Activated CD4-positive, CD25-positive, alpha-beta regulatory T cell treated with anti-CD3 and anti-CD28 coated beads, Interleukin-2, amount 50 U/mL, for 72 hours (primary cell): Measurements from ENCODE around the gene ATL3.
A peak's percentile ranks its signal among the peaks of the same experiment; 100 is the strongest.
"Not testable (repeated sequence)": the region's sequence is repeated elsewhere in the genome, so short reads cannot be mapped to it uniquely, and the experiment has no call there.

ENCODE experiments used
- DNase-seq: peaks from one replicate; pipeline ENCODE4 v3.0.0; 2021

The ATL3 gene

DNA sequence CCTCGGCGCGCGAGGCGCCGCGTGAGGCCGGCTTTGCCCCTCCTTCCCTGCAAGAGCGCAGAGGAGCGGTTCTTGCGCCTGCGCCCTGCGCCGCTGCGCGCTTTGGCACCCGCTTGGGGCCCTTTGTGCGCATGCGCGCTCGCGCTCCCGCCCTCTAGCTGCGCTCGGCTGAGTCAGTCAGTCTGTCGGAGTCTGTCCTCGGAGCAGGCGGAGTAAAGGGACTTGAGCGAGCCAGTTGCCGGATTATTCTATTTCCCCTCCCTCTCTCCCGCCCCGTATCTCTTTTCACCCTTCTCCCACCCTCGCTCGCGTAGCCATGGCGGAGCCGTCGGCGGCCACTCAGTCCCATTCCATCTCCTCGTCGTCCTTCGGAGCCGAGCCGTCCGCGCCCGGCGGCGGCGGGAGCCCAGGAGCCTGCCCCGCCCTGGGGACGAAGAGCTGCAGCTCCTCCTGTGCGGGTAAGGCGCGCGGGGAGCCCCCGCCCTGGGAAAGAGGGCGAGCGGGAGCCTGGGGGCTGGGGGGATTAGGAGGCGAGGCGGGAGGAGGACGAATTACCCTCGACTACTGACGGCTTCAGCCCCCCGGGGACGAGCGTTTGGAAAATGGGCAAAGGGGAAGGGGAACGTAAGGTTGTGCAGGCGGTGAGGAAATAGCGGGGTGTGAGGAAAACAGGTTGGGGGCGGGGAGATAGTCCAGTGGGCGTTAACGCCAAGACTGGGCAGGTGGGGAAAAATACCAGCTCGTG, 10.3 kb upstream of the ATL3 start, which contains the start of gene RTN3:
Gene RTN3, plus strand, starts transcription at position 180 of the 745 bp plus-strand sequence. Its CDS starts 137 bp downstream, at position 317.
- DNase-seq, result peak; percentile 99

DNA sequence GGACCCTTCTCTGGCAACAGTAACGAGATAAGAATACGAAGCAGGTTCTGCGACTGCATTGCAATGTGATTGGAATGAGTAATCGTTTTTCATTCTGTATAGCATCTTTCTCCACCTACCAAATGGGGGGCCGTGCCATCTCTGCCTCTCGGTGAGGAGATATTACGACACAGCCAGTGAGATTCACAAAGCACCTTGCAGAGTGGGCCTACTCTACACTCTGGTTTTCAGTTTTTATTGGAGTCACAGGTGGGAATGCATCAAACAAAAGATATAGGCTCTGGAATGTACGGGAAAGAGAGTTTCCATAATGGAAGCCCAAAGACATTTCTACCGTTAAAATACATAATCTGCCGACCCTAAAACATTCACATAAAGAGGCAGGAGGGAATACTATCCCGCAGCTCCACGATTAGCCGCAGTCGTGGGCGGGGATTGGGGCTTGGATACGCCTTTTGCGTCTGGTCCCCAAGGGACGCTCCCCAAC, 9.7 kb upstream of the ATL3 start:
- DNase-seq, result no peak

DNA sequence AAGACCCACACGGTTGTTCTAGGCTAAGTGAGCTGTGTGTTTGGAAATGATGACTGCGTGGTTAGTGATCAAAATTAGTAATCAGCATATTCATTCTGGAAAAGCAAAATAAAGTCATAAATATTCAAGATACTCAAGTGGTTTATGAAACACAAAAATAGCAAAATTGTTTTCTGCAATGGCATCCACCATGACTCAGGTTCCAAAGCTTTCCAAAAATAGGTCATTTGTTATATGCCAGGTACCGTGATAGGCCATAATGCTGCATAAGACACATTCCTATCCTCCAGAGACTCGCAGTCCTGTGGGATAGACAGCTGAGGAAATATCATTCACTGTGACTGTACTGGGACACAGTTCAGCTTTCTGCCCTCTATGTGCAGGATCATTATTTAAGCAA, 2.4 kb upstream of the ATL3 start:
- DNase-seq, result no peak

DNA sequence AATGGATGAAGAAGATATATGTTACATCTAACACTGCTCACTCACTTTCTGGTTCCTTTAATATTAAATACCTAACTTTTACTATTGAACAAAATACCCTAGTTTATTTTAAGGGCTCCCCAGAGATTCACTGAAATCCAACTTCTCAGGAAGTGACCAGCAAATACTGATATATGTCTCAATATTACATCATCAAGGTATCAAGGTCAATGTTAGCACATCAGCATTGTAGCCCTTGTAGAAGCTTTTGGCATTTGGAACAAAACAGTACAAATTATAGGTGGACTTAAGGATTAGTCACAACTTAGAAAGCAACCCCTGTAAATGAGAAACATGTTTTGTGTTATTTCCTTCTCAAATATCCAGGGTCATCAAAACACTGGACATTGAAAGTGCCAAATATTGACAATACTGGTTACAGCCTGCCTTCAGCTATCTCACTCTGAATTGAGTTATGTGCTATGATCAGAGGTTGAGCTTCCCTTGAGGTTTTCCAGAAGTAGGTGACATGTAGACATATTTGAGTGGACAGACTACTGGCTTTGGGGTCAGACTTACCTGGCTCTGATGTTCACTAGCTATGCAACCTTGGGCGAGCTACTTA, 1.9 kb upstream of the ATL3 start:
- DNase-seq, result no peak

DNA sequence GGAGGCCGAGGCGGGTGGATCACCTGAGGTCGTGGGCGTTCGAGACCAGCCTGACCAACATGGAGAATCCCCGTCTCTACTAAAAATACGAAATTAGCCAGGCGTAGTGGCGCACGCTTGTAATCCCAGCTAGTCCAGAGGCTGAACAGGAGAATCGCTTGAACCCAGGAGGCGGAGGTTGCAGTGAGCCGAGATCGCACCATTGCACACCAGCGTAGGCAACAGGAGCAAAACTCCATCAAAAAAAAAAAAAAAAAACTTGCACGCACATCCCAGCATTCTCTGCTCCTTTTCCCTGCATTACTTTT, 934 bp upstream of the ATL3 start:
- no peak for DNase-seq

DNA sequence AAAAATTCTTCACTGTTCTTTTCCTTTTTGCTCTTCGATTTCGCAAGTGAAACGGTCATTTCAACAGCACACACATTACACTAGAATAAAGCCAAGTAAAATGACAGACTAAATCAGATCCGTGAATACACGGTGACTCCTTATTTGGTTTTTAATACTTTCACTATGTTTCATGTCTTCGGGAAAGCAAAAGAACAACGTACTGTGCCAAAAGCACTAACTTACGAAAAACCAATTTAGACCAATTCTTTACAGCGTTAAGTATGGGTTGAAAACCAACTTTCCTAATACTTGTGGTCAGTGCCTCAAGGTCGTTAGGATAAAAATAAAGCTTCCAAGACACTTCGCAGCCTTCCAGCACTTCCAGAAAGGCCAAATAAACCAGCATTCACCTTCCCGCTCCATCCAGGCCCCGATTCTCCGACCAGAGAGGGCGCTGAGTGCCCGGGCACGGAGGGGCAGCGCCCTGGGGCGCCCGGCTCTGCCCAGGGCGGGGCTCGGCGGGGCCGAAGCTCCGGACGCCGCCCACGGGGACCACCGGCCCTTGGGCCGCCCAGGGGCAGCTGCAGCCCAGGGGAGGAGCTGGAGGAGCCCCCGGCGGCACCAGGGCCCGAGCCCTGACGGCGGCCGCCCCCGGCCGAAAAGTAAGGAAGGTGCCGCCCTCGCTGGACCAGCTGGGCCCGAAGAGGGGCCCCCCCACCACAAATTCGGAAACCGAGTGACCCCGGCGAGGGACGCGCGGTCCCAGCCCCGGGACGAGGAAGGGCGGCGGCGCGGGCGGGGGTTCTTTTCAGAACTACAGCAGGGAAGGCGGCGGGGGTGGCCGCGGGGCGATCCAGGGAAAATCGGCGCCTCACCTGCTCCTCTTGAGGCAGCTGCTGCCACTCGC, 499 bp downstream of the ATL3 start:
- DNase-seq, result peak; percentile 48

DNA sequence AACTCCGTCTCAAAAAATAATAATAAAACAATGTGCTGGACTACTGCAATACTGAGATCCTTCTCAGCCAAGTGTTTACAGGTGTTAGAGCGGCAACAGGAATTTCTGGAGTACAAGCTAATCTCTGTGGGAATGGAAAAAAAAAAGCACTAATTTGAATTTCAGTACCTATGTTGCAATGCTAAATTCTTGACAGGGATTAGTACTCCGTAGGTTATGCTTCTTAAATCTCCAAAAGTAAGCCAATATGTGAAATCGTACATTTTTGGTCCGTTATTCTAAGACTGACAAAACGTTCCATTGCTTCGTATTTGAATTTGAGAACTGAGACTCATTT, 1.1 kb downstream of the ATL3 start:
- DNase-seq, result no peak

DNA sequence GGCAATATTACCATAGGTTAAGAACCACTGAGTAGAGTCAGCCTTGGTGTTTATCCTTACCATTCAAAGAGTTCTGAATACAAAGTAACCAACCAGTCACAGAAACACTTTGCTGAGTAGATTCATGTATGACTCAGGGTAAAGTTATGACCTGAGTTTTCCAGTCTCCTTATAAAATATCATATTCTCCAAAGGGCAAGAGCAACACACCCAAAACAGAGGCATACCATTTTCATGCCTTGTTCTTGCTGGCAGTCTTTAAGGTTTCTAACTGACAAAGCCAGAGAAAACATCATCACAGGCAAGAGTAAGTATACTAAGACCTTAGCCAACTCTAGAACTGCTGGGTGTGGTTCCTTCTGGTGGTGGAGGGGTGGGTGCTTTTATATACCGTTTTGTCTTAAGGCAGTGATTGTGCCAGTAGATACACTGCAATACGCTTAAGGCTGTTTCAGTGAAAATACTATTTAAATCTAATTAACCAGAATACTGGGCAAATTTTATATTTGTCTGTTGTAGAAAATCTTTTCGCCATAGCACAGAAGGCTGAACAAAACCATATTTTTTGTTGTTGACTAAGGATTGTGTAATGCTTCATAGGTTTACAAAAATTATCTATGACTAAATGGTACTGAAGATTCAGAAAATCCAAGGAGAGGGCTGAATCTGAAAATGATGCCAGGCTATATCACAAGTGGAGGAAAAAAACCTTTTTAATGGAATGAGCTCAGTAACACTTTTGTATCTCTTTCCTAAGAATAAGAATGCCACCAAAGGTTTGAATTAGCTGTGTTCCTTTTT, 3.0 kb downstream of the ATL3 start:
- DNase-seq, result no peak

DNA sequence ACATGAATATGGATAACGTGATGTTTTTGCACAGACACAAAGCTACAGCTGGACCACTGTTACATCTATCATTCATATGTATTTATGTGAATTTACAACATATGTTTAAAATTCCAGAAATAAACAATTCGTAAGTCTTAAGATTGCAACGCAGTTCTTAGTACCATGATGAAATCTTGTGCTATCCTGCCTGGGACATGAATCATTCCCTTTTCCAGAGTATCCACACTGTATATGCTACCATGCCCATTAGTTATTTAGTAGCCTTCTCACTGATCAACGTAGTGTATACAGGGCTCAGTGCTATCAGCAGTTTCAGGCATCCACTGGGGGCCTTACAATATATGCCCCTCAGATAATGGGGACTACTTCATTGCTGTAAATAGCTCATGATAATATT, 4.3 kb downstream of the ATL3 start:
- DNase-seq, result no peak

DNA sequence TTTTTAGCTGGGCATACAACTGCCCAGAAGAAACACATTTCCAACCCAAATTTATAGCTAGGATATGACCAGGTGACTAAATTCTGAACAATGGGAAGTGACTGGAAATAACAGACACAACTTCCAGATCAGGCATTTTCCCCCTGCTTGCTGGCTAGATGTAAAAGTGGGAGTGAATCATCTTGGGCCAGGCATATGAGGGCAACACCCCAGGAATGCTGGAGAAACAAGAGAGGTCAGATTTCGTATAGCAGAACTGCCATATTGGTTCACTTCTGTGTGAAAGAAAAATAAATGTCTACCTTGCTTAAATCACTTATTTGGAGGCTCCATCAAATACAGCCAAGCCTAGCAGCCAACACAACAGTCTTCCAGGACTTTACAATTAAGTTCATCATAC, 7.4 kb downstream of the ATL3 start:
- DNase-seq, result no peak

DNA sequence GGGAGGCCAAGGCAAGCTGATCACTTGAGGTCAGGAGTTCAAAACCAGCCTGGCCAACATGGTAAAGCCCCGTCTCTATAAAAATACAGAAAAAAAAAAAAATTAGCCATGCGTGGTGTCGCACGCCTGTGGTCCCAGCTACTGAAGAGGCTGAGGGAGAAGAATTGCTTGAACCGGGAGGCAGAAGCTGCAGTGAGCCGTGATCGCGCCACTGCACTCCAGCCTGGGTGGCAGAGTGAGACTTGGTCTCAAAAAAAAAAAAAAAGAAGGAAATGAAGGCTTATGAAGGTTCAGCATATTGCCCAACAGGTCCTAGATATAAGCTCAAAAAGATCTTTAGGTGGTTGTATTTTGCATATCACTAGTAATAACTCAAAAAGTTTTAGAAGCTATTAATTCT, 10.2 kb downstream of the ATL3 start:
- no peak for DNase-seq

DNA sequence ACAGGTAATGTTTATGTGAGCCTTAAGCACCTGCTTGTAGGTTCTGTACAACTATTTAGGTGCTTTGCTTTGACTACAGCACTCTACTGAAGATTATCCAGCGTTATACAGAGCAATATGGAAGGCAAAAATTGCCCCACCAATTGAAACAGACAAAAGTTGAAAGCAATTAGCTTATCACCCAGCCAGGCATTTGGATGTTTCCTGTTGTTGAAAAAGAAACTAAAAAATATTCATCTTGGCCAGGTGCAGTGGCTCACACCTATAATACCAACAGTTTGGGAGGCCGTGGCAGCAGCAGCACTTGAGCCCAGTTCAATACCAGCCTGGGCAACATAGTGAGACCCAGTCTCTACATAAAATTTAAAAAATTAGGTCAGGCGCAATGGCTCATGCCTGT, 18.5 kb downstream of the ATL3 start:
- no peak for DNase-seq

DNA sequence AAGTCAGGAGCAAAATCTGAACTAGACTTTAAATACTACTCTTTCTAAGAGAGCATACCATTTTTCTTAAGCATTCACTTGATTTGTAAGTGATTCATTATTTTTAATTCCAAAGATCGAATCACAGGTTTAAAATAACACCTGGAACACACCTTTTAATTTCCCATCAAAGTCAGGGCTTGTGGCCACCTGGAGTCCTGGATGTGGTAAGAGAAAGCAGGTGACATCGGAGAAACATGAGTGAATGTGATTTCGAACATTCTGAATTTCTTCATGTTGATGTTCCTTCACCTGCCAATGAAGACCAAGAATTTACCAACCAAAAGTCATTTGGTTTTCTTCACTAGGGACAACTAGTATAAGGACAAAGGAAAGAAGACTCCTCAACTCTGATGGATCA, 28.0 kb downstream of the ATL3 start:
- DNase-seq, result no peak

DNA sequence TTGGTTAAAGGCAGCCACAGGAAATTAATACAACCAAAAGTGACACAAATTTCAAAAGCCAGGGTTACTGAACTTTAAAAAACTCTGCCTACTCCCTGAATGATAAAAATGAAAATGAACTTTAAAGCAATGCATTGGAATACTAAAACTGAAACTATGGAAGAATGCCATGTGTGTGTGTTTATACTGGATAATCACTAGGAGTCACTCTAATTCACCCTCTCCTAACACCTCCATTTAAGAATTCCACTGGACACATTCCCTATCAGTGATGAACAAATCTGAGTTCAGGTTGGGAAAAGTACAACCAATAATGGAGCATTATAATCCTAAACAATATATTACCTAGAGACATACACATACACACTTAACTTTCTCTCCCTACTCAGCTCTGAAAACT, 29.4 kb downstream of the ATL3 start:
- DNase-seq, result no peak

DNA sequence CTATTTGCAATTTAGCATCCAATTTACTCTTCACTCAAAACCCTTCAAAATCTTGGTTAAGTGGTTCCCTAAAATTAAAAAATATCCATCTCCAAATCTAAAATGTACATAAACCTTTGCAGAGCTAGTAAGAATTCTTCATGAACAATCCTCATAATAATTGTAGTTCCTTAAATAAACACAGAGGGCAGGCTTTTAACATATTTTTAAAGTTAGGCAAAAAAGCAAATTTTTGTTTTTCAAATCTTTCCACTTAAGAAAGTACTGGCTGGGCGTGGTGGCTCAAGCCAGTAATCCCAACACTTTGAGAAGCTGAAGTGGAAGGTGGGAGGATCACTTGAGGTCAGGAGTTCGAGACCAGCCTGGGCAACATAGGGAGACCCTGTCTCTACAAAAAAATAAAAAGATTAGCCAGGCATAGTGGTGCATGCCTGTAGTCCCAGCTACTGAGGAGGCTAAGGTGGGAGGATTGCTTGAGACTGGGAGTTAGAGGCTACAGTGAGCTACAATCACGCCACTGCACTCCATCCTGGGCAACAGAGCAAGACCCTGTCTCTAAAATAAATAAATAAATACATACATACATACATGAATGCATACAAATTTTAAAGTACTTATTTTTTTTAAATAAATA, 31.9 kb downstream of the ATL3 start:
- DNase-seq, result no peak

DNA sequence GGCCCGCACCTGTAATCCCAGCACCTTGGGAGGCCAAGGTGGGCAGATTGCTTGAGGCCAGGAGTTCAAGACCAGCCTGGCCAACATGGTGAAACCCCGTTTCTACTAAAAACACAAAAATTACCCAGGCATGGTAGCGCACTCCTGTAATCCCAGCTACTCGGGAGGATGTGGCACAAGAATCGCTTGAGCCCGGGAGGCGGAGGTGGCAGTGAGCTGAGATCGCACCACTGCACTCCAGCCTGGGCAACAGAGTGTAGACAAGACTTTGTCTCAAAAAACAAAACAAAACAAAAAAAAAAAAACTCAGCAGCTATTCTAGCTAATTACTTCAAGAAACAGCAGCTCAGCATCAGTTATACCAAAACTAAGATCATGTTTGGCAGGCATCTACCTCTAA, 32.7 kb downstream of the ATL3 start:
- DNase-seq, result not testable (repeated sequence)

DNA sequence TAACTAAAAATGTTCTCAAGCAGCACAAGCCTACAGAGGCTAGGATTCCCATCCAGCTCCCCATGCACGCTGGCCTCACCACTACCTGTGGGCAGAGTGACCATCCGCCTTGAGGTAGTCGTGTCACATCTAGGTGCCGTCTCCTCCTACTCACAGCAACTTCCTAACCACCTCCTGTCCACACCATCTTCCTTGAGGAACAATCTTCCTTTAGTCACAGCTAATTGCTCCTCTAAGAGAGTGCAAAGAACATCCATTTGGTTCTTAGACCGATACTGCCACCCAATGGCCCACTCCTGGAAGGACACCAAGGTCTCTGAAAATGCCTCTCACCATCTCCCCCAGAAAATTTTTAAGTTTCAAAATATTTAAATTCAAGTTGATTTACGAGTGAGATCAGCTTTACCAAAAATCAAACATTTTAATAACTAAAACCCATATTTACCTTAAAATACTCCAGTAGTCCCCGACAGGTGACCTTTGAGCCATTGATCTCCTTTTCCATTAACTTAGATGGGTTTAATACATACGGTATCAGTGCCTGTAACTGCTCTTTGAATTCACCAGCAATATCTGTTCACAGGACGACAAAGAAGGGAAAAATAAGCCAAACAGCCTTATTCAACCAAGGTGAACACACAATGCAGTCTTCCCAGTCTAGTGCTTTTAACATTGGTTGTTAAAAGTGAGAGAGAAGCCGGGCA, 35.3 kb downstream of the ATL3 start:
- DNase-seq, result peak; percentile 59

DNA sequence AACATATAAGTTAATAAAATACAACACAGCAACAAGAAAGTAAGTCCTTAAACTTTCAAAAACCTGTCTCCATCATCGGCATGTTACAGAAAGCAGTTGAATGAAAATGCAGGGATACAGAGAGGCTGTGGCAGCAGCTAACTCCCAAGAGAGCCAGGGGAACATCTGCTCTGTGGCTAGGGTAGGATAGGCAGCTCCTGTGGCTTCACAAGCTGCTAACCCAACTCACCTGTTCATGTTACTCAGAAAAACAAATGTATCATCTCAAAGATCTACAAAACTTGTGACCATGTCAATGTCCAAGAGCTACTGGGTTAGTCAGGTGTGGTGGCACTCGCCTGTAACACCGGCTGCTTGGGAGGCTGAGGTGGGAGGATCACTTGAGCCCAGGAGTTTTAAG, 41.8 kb downstream of the ATL3 start:
- DNase-seq, result no peak

DNA sequence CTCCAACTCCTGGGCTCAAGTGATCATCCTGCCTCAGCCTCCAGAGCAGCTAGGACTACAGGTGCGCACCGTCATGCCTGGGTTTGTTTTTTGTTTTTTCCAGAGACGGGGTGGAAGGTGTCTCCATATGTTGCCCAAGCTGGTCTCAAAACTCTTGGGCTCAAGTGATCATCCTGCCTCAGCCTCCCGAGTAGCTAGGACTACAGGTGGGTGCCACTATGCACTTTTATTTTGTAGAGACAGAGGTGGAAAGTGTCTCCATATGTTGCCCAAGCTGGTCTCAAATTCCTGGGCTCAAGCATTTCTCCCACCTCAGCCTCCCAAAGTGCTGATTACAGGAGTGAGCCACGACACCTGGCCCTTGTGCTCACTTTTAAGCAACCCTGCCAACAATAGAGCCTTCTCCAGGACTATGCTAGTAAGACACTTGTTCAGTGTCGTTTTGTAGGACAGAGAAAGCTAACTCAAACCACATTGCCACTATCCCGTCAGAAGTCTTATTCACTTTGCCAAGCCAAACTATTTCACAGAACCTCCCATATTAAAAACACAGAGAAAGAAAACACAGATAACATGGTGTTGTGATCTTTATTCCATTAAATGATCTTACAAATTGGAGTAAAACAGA, 47.5 kb downstream of the ATL3 start:
- no peak for DNase-seq

DNA sequence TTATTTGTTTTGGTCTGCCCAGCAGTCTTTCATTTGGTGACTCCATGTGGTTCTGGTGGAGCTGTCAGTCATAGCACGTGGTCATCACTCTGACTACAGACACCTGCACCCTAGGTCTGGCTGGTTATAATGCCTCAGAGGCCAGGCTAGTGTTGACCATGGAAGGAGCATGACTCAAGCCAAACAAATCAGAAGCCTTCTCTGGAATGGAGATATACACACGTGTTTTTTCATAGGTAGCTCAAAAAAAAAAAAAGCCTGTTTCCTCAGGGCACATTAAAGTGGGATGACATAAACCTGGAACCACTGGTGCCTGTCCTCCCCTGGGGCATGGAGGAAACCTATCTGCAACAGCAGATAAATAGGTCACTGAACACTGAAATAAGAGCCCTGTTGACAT, 48.9 kb downstream of the ATL3 start:
- no peak for DNase-seq

DNA sequence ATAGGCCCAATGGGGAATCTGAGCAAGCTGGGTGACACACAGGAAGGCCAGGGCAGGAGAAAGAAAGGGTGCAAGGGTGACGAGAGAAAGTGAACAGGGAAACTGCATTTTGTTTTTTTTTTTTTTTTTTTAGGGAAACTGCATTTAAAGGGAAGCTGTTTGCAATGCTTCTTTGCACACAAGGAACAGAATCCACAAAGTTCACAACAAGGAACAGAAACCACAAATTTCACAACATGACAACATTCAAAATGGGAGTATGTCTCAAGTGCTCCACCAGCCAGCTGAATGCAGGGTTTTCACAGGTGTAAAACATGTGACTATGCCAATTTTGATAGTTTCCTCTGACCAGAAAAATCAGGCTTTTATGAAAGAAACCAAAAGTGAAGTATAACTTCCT, 50.1 kb downstream of the ATL3 start:
- DNase-seq, result no peak

DNA sequence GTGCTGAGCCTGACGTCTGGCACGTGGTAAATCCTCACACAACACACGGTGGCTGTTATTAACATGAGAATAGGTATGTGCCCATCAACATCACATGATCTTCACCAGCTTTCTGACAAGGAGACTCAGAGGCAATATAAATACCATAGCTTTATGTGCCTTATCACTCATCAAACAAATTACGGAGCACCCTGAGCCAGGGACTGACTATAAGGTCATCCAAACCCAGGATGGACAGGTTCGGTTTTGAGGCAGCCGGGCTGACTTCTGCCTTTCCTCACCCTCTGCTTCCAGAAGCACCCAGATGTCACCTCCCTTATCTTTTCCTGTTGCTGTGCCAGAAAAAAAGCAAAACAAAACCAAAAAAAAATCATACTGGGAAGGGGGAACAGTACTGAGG, 51.2 kb downstream of the ATL3 start:
- DNase-seq, result no peak
